Smooth muscle cell (in vitro differentiated cells): ENCODE data around the gene SLC16A9. TPM values are rescaled to one million over a fixed set of nuclear protein-coding genes. Genes with fewer than 3 reads are reported as not detected.

Experiments
- DNase-seq: peaks from one replicate; lab custom pipeline; 2025; ENCODE audit not compliant: unreplicated experiment; lab: John Stamatoyannopoulos, UW
- H2AFZ ChIP-seq: fragments of 200-600 bp; sonication (generic); 2 replicates; pipeline ENCODE4 v1.6.0; 2016; ENCODE audit warnings: antibody characterized with exemption, low read depth, mild to moderate bottlenecking
- H3F3A ChIP-seq: fragments of 200-600 bp; sonication (generic); 2 replicates; pipeline ENCODE4 v1.6.0; 2017; ENCODE audit warnings: antibody characterized with exemption, low read depth
- H3K27ac ChIP-seq: fragments of 200-600 bp; sonication (generic); 2 replicates; pipeline ENCODE4 v1.5.1; 2016; ENCODE audit warnings: low read depth, mild to moderate bottlenecking
- H3K27me3 ChIP-seq: fragments of 200-600 bp; sonication (generic); 2 replicates; pipeline ENCODE4 v1.6.1; 2016; ENCODE audit warnings: low read depth, mild to moderate bottlenecking
- H3K36me3 ChIP-seq: fragments of 200-600 bp; sonication (generic); 2 replicates; pipeline ENCODE4 v1.5.1; 2016; ENCODE audit warnings: low read depth
- H3K4me1 ChIP-seq: fragments of 200-600 bp; sonication (generic); 2 replicates; pipeline ENCODE4 v1.5.1; 2016; ENCODE audit warnings: low read depth
- H3K4me2 ChIP-seq: fragments of 200-600 bp; sonication (generic); 2 replicates; pipeline ENCODE4 v1.6.0; 2016; ENCODE audit warnings: mild to moderate bottlenecking
- H3K4me3 ChIP-seq: fragments of 200-600 bp; sonication (generic); 2 replicates; pipeline ENCODE4 v1.5.1; 2016; ENCODE audit warnings: mild to moderate bottlenecking
- H3K79me2 ChIP-seq: fragments of 200-600 bp; sonication (generic); 2 replicates; pipeline ENCODE4 v1.6.0; 2016; ENCODE audit warnings: low read depth, mild to moderate bottlenecking
- H3K9ac ChIP-seq: fragments of 200-600 bp; sonication (generic); 2 replicates; pipeline ENCODE4 v1.6.0; 2016; ENCODE audit warnings: low read depth
- H3K9me3 ChIP-seq: fragments of 200-600 bp; sonication (generic); replicated peaks from 2 replicates; pipeline ENCODE4 v1.5.1; 2016; ENCODE audit warnings: low read depth
- H4K20me1 ChIP-seq: fragments of 200-600 bp; sonication (generic); 2 replicates; pipeline ENCODE4 v1.6.0; 2016; ENCODE audit warnings: low read depth
- CTCF ChIP-seq: fragments of 200-600 bp; sonication (generic); IDR thresholded peaks from 2 replicates; pipeline ENCODE4 v1.5.1; 2017; ENCODE audit warnings: borderline replicate concordance, mild to moderate bottlenecking, antibody characterized with exemption; ENCODE audit not compliant: insufficient read depth, poor library complexity, severe bottlenecking
- WGBS: methylation state at CpG from one replicate; pipeline ENCODE4 v1.1.7; 2016; ENCODE audit warnings: low lambda C conversion rate; 5-methylcytosine and 5-hydroxymethylcytosine counted together
- polyA plus RNA-seq: library from polyadenylated mRNA; unstranded; fragments of >200 nt; fragmentation: Nextera tagmentation; extraction: Ambion mirVana; gene quantifications from 2 replicates; pipeline ENCODE4 v1.2.1, GENCODE V29; 2016
- total RNA-seq: library from RNA; depleted of rRNA; stranded (reverse); fragments of >200 nt; gene quantifications from 2 replicates; pipeline ENCODE4 v1.2.3, GENCODE V29; 2014

SLC16A9 gene
- total and polyA plus RNA-seq, 2 experiments from 2014 or later = 0.90 to 2.1 TPM

- H3K9ac ChIP-seq = no peak overlapping the region
- H3K79me2 ChIP-seq = no peaks in the 10 kb centered on the region
- 66% methylated on average over 6 of the region's 6 CpGs for WGBS
- H3K27me3 ChIP-seq = peaks cover 6% of the 10 kb centered on the region
- H3K4me2 ChIP-seq = no peak overlapping the region
- H3F3A ChIP-seq = no peaks in the 10 kb centered on the region
- no peak for DNase-seq
- H4K20me1 ChIP-seq = no peaks in the 10 kb centered on the region
- H3K4me3 ChIP-seq = no peak overlapping the region
- H3K27ac ChIP-seq = no peak overlapping the region
- no peak overlapping the region for H2AFZ ChIP-seq
- H3K36me3 ChIP-seq = no peaks in the 10 kb centered on the region
- H3K9me3 ChIP-seq = no peaks in the 10 kb centered on the region
- no peak for TF ChIP-seq CTCF
- peaks cover 6% of the 10 kb centered on the region for H3K4me1 ChIP-seq
These were observed 81.2 kb downstream of the SLC16A9 start for GRCh38 chr10:59628456-59628855.

GRCh38 chr10:59627366-59628018 is 82.2 kb downstream of the SLC16A9 start:
- TF ChIP-seq CTCF = no peak
- Histone ChIP-seq H3K9ac (no peak overlapping the region), H3K79me2 (no peaks in the 10 kb centered on the region), H3K36me3 (no peaks in the 10 kb centered on the region), H2AFZ (no peak overlapping the region), H3K4me2 (no peak overlapping the region), H3K4me1 (peaks cover 6% of the 10 kb centered on the region), H3K4me3 (no peak overlapping the region), H4K20me1 (no peaks in the 10 kb centered on the region), H3K27ac (no peak overlapping the region), H3F3A (no peaks in the 10 kb centered on the region), H3K9me3 (no peaks in the 10 kb centered on the region), H3K27me3 (peaks cover 3% of the 10 kb centered on the region)
- no peak for DNase-seq
- 80% methylated on average over 4 of the region's 4 CpGs for WGBS

GRCh38 chr10:59626523-59626869 is 83.2 kb downstream of the SLC16A9 start:
- H3K4me1 ChIP-seq = peaks cover 6% of the 10 kb centered on the region
- no peak overlapping the region for H3K4me2 ChIP-seq
- no peaks in the 10 kb centered on the region for H4K20me1 ChIP-seq
- H3K79me2 ChIP-seq = no peaks in the 10 kb centered on the region
- peaks cover 3% of the 10 kb centered on the region for H3K27me3 ChIP-seq
- H3K27ac ChIP-seq = no peak overlapping the region
- H3K9me3 ChIP-seq = no peaks in the 10 kb centered on the region
- DNase-seq = no peak
- H2AFZ ChIP-seq = no peak overlapping the region
- TF ChIP-seq CTCF = no peak
- WGBS = 54% methylated on average over 3 of the region's 3 CpGs
- H3K36me3 ChIP-seq = no peaks in the 10 kb centered on the region
- H3F3A ChIP-seq = no peaks in the 10 kb centered on the region
- H3K9ac ChIP-seq = no peak overlapping the region
- H3K4me3 ChIP-seq = no peak overlapping the region
